Measurements from ENCODE around the gene GRIA1.

GRIA1 gene

GRCh38 chr5:153617190-153617589 is 126.7 kb downstream of the GRIA1 start:
- DNase-seq, result no peak

- DNase-seq, result no peak
Observed at GRCh38 chr5:153618307-153618706, 127.8 kb downstream of the GRIA1 start.

GRCh38 chr5:153618867-153619266 is 128.4 kb downstream of the GRIA1 start:
- DNase-seq, result no peak

GRCh38 chr5:153619771-153620170 is 129.3 kb downstream of the GRIA1 start:
- no peak for DNase-seq

GRCh38 chr5:153623124-153623523 is 132.7 kb downstream of the GRIA1 start:
- no peak for DNase-seq

- DNase-seq, result no peak
Observed at GRCh38 chr5:153623751-153624450, 133.4 kb downstream of the GRIA1 start.

- DNase-seq, result no peak
Observed at GRCh38 chr5:153624451-153624765, 133.9 kb downstream of the GRIA1 start.

- no peak for DNase-seq
Observed at GRCh38 chr5:153625826-153626354, 135.4 kb downstream of the GRIA1 start.

GRCh38 chr5:153626836-153627235 is 136.4 kb downstream of the GRIA1 start:
- no peak for DNase-seq

GRCh38 chr5:153629027-153629895 is 138.8 kb downstream of the GRIA1 start:
- DNase-seq, result peak; percentile 49

GRCh38 chr5:153630546-153630945 is 140.1 kb downstream of the GRIA1 start:
- DNase-seq, result no peak

- DNase-seq, result no peak
Observed at GRCh38 chr5:153632748-153633290, 142.3 kb downstream of the GRIA1 start.

GRCh38 chr5:153636670-153637451 is 146.4 kb downstream of the GRIA1 start:
- DNase-seq, result no peak

GRCh38 chr5:153640293-153640692 is 149.8 kb downstream of the GRIA1 start:
- DNase-seq, result no peak

- DNase-seq, result no peak
Observed at GRCh38 chr5:153641183-153641688, 150.8 kb downstream of the GRIA1 start.

- no peak for DNase-seq
Observed at GRCh38 chr5:153654504-153655200, 164.2 kb downstream of the GRIA1 start.

GRCh38 chr5:153655201-153655510 is 164.7 kb downstream of the GRIA1 start:
- DNase-seq, result no peak

- no peak for DNase-seq
Observed at GRCh38 chr5:153658149-153658548, 167.7 kb downstream of the GRIA1 start.

- DNase-seq, result no peak
Observed at GRCh38 chr5:153658606-153659005, 168.1 kb downstream of the GRIA1 start.

- DNase-seq, result no peak
Observed at GRCh38 chr5:153659039-153659736, 168.7 kb downstream of the GRIA1 start.

- no peak for DNase-seq
Observed at GRCh38 chr5:153660919-153661318, 170.4 kb downstream of the GRIA1 start.

- no peak for DNase-seq
Observed at GRCh38 chr5:153661897-153662296, 171.4 kb downstream of the GRIA1 start.

Measured in GOT3 (cell line).